H1 (cell line): ENCODE results near the gene AKT1S1. TPM values are rescaled to one million over a fixed set of nuclear protein-coding genes. Genes with fewer than 3 reads are reported as not detected.

Experiments
- ASH2L ChIP-seq: fragments of 200-600, 300-600 bp; sonication (generic); IDR thresholded peaks from one replicate; pipeline ENCODE4 v1.7.1; 2017; ENCODE audit warnings: low read length
- CHD7 ChIP-seq: fragments of 300-600 bp; sonication (generic); IDR thresholded peaks from 2 replicates; pipeline ENCODE4 v1.7.1; 2012; ENCODE audit warnings: low read length, moderate library complexity, mild to moderate bottlenecking, inconsistent platforms; ENCODE audit not compliant: insufficient replicate concordance
- CTBP2 ChIP-seq: IDR thresholded peaks from 2 replicates; pipeline ENCODE4 v1.7.0; 2011; ENCODE audit warnings: borderline replicate concordance, mild to moderate bottlenecking, moderate library complexity, mixed read lengths, low read length; ENCODE audit not compliant: insufficient read depth, insufficient read length
- HDAC6 ChIP-seq: IDR thresholded peaks from one replicate; pipeline ENCODE4 v1.7.1; 2012; ENCODE audit warnings: low read depth, mild to moderate bottlenecking, inconsistent platforms, low read length, moderate library complexity
- KDM1A ChIP-seq: fragments of 200-600, 300-600 bp; sonication (generic); IDR thresholded peaks from 2 replicates; pipeline ENCODE4 v1.7.1; 2016; ENCODE audit warnings: mild to moderate bottlenecking, low read length, borderline replicate concordance
- KDM5A ChIP-seq: fragments of 200-600 bp; IDR thresholded peaks from 2 replicates; pipeline ENCODE4 v1.7.1; 2012; ENCODE audit warnings: mild to moderate bottlenecking, low read length, inconsistent platforms, mixed read lengths
- MAX ChIP-seq: IDR thresholded peaks from 2 replicates; pipeline ENCODE4 v1.6.1; 2012; ENCODE audit warnings: inconsistent platforms
- RNF2 ChIP-seq: fragments of 200-900, 300-1000 bp; sonication (generic); IDR thresholded peaks from 2 replicates; pipeline ENCODE4 v1.7.1; 2016; ENCODE audit warnings: borderline replicate concordance, low read depth, mild to moderate bottlenecking, antibody characterized with exemption, low read length; ENCODE audit not compliant: poor library complexity, severe bottlenecking; ENCODE audit errors: missing control alignments
- SP1 ChIP-seq: IDR thresholded peaks from 2 replicates; pipeline ENCODE4 v1.6.1; 2011; ENCODE audit warnings: low read depth, low read length
- TBP ChIP-seq: IDR thresholded peaks from 2 replicates; pipeline ENCODE4 v1.6.1; 2011; ENCODE audit warnings: low read depth, low read length, improper control_type of control experiment
- polyA plus RNA-seq, 7 experiments: library from polyadenylated mRNA; depleted of rRNA in 3 of 7; stranded (reverse) in 5 of 7; unstranded in 2 of 7; fragments of >200 nt in 5 of 7; fragments of 200-250 nt in 2 of 7; gene quantifications; 1 replicate in 5 of 7; 2 replicates in 1 of 7; 4 replicates in 1 of 7; pipeline versions ENCODE4 v1.2.1 to v1.2.3, GENCODE V29; 2011 to 2013; ENCODE audit warnings: missing spikeins in 2 of 7, mixed read lengths in 2 of 7
- total RNA-seq: library from RNA; stranded (reverse); fragmentation: NEBNext Ultra II Directional; extraction: Animal tissue kit (Norgen Biotek cat#: 25700); gene quantifications from 2 replicates; pipeline ENCODE4 v1.2.1, GENCODE V29; 2021

AKT1S1 gene
- total and polyA plus RNA-seq, 2 of the 8 experiments (the other 6 are each of a cell fraction or from before 2014, with no cell fraction given) = 40.7 to 45.9 TPM

DNA sequence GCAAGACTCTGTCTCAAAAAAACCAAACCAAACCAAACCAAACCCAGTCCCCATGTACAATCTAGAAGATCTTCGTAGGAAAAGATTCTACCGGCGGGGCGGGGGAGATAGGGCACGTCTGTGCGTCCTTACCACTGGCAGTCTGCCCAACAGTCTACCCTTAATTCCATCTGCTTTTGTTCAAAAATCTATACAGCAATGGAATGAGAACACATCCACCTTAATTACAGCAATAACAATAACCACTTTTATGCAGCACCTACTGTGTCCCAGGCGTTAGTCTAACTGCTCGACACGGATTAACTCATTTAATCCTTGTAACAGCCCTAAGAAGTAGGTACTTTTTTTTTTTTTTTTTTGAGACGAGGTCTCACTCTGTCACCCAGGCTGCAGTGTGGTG lies 49.4 kb upstream of the AKT1S1 start (continued):
- TF ChIP-seq CHD7 (no peak), TBP (no peak), MAX (no peak), KDM1A (no peak), SP1 (no peak), CTBP2 (no peak), HDAC6 (no peak), KDM5A (no peak), ASH2L (no peak), RNF2 (no peak)
